ENCODE results near the gene C1orf174.
A peak's percentile ranks its signal among the peaks of the same experiment; 100 is the strongest.

DNA sequence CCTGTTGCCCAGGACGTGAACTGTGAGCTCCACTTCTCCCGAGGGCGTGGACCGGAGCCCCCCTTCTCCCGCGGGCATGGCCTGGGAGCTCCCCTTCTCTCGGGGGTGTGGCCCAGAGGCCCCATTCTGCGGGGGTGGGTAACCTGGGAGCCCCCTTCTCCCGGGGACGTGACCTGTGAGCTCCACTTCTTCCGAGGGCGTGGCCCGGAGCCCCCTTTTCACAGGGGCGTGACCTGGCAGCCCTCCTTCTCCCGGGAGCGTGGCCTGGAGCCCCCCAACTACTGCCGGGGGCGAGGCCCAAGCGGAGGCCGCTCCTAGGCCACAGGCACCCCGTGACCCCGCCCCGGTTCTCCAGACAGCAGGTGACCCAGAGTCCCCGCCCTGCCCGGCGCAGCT is 320 bp downstream of the C1orf174 start:
- TF ChIP-seq, protein P1, sequence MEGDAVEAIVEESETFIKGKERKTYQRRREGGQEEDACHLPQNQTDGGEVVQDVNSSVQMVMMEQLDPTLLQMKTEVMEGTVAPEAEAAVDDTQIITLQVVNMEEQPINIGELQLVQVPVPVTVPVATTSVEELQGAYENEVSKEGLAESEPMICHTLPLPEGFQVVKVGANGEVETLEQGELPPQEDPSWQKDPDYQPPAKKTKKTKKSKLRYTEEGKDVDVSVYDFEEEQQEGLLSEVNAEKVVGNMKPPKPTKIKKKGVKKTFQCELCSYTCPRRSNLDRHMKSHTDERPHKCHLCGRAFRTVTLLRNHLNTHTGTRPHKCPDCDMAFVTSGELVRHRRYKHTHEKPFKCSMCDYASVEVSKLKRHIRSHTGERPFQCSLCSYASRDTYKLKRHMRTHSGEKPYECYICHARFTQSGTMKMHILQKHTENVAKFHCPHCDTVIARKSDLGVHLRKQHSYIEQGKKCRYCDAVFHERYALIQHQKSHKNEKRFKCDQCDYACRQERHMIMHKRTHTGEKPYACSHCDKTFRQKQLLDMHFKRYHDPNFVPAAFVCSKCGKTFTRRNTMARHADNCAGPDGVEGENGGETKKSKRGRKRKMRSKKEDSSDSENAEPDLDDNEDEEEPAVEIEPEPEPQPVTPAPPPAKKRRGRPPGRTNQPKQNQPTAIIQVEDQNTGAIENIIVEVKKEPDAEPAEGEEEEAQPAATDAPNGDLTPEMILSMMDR (IDR thresholded peaks at IDR 0.05; ENCODE audit: low read depth, low read length): 0 out of 2 replicates have a peak, but pooled peaks have one; percentile 17
- no peak for TF ChIP-seq EZH2phosphoT487 (IDR thresholded peaks at IDR 0.05; ENCODE audit: low read depth)
